Muscle layer of colon (tissue), 2 donors: ENCODE data around the gene TMEM74B.

Experiments used
- H3K27ac ChIP-seq: one replicate; pipeline ENCODE4 v1.7.0; 2013; ENCODE audit warnings: low read depth, mild to moderate bottlenecking, low read length, moderate library complexity
- H3K27me3 ChIP-seq, 2 donors: one replicate each; pipeline ENCODE4 v1.7.0; 2013; ENCODE audit warnings: low read length in 2 of 2, mild to moderate bottlenecking in 2 of 2; ENCODE audit not compliant: insufficient read depth in 2 of 2, control insufficient read depth in 1 of 2
- H3K36me3 ChIP-seq: one replicate; pipeline ENCODE4 v1.7.0; 2013; ENCODE audit warnings: mild to moderate bottlenecking, low read length; ENCODE audit not compliant: insufficient read depth
- H3K4me1 ChIP-seq: one replicate; pipeline ENCODE4 v1.7.0; 2013; ENCODE audit warnings: mild to moderate bottlenecking, low read length; ENCODE audit not compliant: insufficient read depth
- H3K4me3 ChIP-seq, 2 donors: one replicate each; pipeline ENCODE4 v1.7.0; 2013; ENCODE audit warnings: low read length in 2 of 2, low read depth in 1 of 2, mild to moderate bottlenecking in 1 of 2, moderate library complexity in 1 of 2
- H3K9ac ChIP-seq: one replicate; pipeline ENCODE4 v1.7.0; 2013; ENCODE audit warnings: low read length
- H3K9me3 ChIP-seq: one replicate; pipeline ENCODE4 v1.7.0; 2013; ENCODE audit warnings: mild to moderate bottlenecking, low read length
- donor health status: abdominal sarcoma.
- donor health status: Adenocarcinoma of cecum.

TMEM74B gene

GRCh38 chr20:1173698-1174097, 11.1 kb downstream of the TMEM74B start:
- no peak overlapping the region for H3K4me3 ChIP-seq
- H3K36me3 ChIP-seq: peaks cover 35% of the 10 kb centered on the region

GRCh38 chr20:1171461-1172093, 13.2 kb downstream of the TMEM74B start:
- peaks cover 51% of the 10 kb centered on the region for H3K36me3 ChIP-seq
- H3K27ac ChIP-seq: no peak overlapping the region
- no peaks in the 10 kb centered on the region for H3K4me1 ChIP-seq
- no peaks in the 10 kb centered on the region for H3K9me3 ChIP-seq
- no peak overlapping the region for H3K4me3 ChIP-seq
- H3K27me3 ChIP-seq: no peaks in the 10 kb centered on the region
- H3K9ac ChIP-seq: no peak overlapping the region

More at GRCh38 chr20:1173698-1174097, 11.1 kb downstream of the TMEM74B start:
- no peaks in the 10 kb centered on the region for H3K4me1 ChIP-seq
- H3K9me3 ChIP-seq: no peaks in the 10 kb centered on the region
- no peak overlapping the region for H3K9ac ChIP-seq
- no peaks in the 10 kb centered on the region for H3K27me3 ChIP-seq
- no peak overlapping the region for H3K27ac ChIP-seq

GRCh38 chr20:1169224-1169623, 15.6 kb downstream of the TMEM74B start:
- no peak overlapping the region for H3K4me3 ChIP-seq
- no peak overlapping the region for H3K27ac ChIP-seq
- H3K9me3 ChIP-seq: no peaks in the 10 kb centered on the region
- H3K36me3 ChIP-seq: peaks cover 61% of the 10 kb centered on the region
- H3K4me1 ChIP-seq: no peaks in the 10 kb centered on the region
- no peaks in the 10 kb centered on the region for H3K27me3 ChIP-seq
- H3K9ac ChIP-seq: no peak overlapping the region

GRCh38 chr20:1166948-1167720, 17.6 kb downstream of the TMEM74B start:
- H3K36me3 ChIP-seq: peaks cover 76% of the 10 kb centered on the region
- H3K9me3 ChIP-seq: no peaks in the 10 kb centered on the region
- H3K27me3 ChIP-seq: no peaks in the 10 kb centered on the region
- no peaks in the 10 kb centered on the region for H3K4me1 ChIP-seq
- no peak overlapping the region for H3K9ac ChIP-seq
- no peak overlapping the region for H3K4me3 ChIP-seq
- H3K27ac ChIP-seq: no peak overlapping the region

- Histone ChIP-seq H3K4me1 (no peaks in the 10 kb centered on the region), H3K27ac (no peak overlapping the region), H3K36me3 (peaks cover 77% of the 10 kb centered on the region), H3K9me3 (no peaks in the 10 kb centered on the region), H3K9ac (no peak overlapping the region), H3K4me3 (no peak overlapping the region), H3K27me3 (no peaks in the 10 kb centered on the region)
These were observed 18.8 kb downstream of the TMEM74B start for GRCh38 chr20:1165941-1166340.

GRCh38 chr20:1165521-1165920, 19.3 kb downstream of the TMEM74B start:
- no peak overlapping the region for H3K27ac ChIP-seq
- H3K36me3 ChIP-seq: peaks cover 77% of the 10 kb centered on the region
- H3K9me3 ChIP-seq: no peaks in the 10 kb centered on the region
- H3K9ac ChIP-seq: no peak overlapping the region
- H3K4me1 ChIP-seq: no peaks in the 10 kb centered on the region
- H3K27me3 ChIP-seq: no peaks in the 10 kb centered on the region
- H3K4me3 ChIP-seq: no peak overlapping the region

- Histone ChIP-seq H3K27me3 (no peaks in the 10 kb centered on the region), H3K27ac (no peak overlapping the region), H3K9ac (no peak overlapping the region), H3K4me3 (no peak overlapping the region), H3K4me1 (no peaks in the 10 kb centered on the region), H3K36me3 (peaks cover 72% of the 10 kb centered on the region), H3K9me3 (no peaks in the 10 kb centered on the region)
These were observed 19.9 kb downstream of the TMEM74B start for GRCh38 chr20:1164871-1165270.

GRCh38 chr20:1163653-1164052, 21.1 kb downstream of the TMEM74B start:
- no peak overlapping the region for H3K9ac ChIP-seq
- H3K27me3 ChIP-seq: no peaks in the 10 kb centered on the region
- H3K36me3 ChIP-seq: peaks cover 60% of the 10 kb centered on the region
- no peak overlapping the region for H3K27ac ChIP-seq
- H3K9me3 ChIP-seq: no peaks in the 10 kb centered on the region
- no peaks in the 10 kb centered on the region for H3K4me1 ChIP-seq
- H3K4me3 ChIP-seq: no peak overlapping the region

GRCh38 chr20:1163105-1163504, 21.7 kb downstream of the TMEM74B start:
- Histone ChIP-seq H3K4me1 (no peaks in the 10 kb centered on the region), H3K9ac (no peak overlapping the region), H3K4me3 (no peak overlapping the region), H3K27ac (no peak overlapping the region), H3K27me3 (no peaks in the 10 kb centered on the region), H3K36me3 (peaks cover 55% of the 10 kb centered on the region), H3K9me3 (no peaks in the 10 kb centered on the region)

GRCh38 chr20:1160991-1161390, 23.8 kb downstream of the TMEM74B start:
- no peaks in the 10 kb centered on the region for H3K9me3 ChIP-seq
- H3K27me3 ChIP-seq: no peaks in the 10 kb centered on the region
- no peak overlapping the region for H3K9ac ChIP-seq
- H3K27ac ChIP-seq: no peak overlapping the region
- H3K4me1 ChIP-seq: no peaks in the 10 kb centered on the region
- H3K4me3 ChIP-seq: no peak overlapping the region
- peaks cover 39% of the 10 kb centered on the region for H3K36me3 ChIP-seq

GRCh38 chr20:1160496-1160895, 24.3 kb downstream of the TMEM74B start:
- Histone ChIP-seq H3K36me3 (peaks cover 35% of the 10 kb centered on the region), H3K4me3 (no peak overlapping the region), H3K27ac (no peak overlapping the region), H3K9me3 (no peaks in the 10 kb centered on the region), H3K9ac (no peak overlapping the region), H3K4me1 (no peaks in the 10 kb centered on the region), H3K27me3 (no peaks in the 10 kb centered on the region)

GRCh38 chr20:1155342-1155741, 29.4 kb downstream of the TMEM74B start:
- Histone ChIP-seq H3K9me3 (no peaks in the 10 kb centered on the region), H3K36me3 (peaks cover 4% of the 10 kb centered on the region), H3K4me1 (no peaks in the 10 kb centered on the region), H3K4me3 (no peak overlapping the region), H3K27me3 (no peaks in the 10 kb centered on the region), H3K27ac (no peak overlapping the region), H3K9ac (no peak overlapping the region)
